NCI-H526 treated with DMSO at 0.1 percent for 48 hours (cell line): Measurements from ENCODE around the gene TMEM117.
"Not testable (repeated sequence)": the region's sequence is repeated elsewhere in the genome, so short reads cannot be mapped to it uniquely, and the experiment has no call there.

ENCODE experiments used
- DNase-seq: peaks from one replicate; lab custom pipeline; 2025; lab: John Stamatoyannopoulos, UW

TMEM117 gene

DNA sequence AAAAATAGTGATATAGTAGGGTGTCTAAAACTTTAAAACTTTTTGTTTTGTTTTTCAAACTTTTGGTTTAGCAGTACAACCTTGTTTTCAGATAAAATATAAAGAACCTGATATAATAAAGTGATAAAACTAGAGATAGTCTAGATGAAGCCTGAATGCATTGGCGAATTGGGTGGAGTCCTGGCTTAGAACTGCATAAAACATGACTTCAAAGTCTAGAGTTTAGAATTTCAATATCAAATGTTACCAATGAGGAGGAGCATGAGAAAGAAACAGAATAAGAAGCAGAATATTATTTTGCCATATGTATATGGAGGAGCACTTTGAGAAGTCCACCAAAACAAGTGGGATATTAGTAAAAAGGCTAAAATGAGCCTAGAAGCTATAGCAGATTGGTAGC, 263.6 kb downstream of the TMEM117 start:
- DNase-seq: no peak

- DNase-seq: no peak
Measured at GRCh38 chr12:44100264-44100663, 264.4 kb downstream of the TMEM117 start.

DNA sequence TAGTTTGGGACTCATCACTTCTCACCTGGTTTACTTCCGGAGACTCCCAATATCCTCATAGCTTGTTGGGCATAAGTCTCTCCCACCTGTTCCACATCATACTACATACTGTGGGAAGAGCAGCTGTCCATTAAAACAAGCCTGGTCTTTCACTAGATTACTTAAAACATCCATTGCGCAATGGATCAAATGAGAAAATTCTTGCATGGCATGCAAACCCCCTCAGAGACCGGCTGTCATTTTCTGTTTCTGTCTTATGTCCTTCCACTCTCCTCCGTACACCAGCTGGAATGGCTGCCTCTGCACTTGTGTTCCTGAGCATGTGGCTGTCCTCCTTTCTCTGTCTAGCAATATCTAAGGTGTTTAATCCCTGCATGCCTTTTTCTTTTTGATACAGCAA, 265.6 kb downstream of the TMEM117 start:
- DNase-seq: no peak

GRCh38 chr12:44114906-44115305, 279.0 kb downstream of the TMEM117 start:
- no peak for DNase-seq

- DNase-seq: no peak
Measured at GRCh38 chr12:44117337-44117736, 281.5 kb downstream of the TMEM117 start.

DNA sequence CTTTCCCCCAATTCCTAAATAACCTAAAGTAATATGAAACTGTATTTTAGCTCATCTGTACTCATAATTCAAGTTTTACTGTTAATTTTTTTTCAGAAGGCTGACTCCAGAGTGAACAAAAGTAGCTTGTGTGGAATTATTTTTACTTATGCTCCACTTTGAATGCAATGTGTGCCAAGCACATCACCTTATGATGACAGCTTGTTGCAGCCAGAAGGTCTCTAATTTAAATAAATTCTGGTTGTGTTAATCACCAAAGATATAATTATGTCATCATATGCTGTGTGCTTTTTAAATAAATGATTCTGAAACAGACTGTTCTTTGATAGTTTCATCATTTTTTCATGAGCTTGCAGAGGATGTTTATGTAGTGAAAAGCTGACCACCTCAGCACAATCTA, 283.1 kb downstream of the TMEM117 start:
- no peak for DNase-seq

- no peak for DNase-seq
Measured at GRCh38 chr12:44126806-44127205, 290.9 kb downstream of the TMEM117 start.

- no peak for DNase-seq
Measured at GRCh38 chr12:44127966-44128710, 292.3 kb downstream of the TMEM117 start.

DNA sequence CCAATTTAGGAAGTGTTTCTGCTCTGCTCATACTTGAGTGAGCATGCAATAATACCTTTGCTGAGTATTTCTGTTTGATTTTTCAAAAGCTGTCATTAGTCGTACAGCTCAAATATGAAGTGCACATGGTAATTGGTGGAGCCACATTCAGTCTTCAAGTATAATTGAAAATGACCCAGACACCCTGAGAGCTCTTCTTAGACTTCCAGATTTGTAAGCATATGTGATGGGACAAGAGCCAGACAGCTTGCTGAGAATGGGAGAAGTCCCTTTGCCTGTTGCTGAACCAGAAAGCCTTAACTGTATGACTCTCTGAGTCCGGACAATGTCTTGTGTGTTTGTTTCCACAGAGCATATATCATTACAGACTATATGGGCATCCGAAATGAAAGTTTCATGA, 307.3 kb downstream of the TMEM117 start:
- DNase-seq: no peak

- DNase-seq: no peak
Measured at GRCh38 chr12:44148936-44149335, 313.1 kb downstream of the TMEM117 start.

DNA sequence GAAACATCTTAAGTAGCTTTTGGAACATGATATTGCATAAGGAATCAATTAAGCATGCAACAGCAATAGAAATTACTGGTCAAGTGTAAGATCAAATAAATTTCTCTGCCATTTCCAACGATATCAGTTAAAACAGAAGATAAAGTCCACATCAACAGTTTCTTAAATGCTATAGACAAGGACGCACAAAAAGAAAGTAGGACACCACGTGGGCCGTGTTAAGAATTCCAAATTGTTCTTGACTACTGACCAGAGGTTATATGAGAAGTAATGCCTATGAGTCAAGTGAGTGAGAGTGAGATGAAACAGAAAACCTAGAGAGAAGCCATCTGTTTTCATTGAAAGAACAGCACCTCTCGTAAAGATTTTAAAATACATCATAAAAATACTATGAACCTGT, 318.2 kb downstream of the TMEM117 start:
- no peak for DNase-seq

- DNase-seq: no peak
Measured at GRCh38 chr12:44155358-44155757, 319.5 kb downstream of the TMEM117 start.

- no peak for DNase-seq
Measured at GRCh38 chr12:44157359-44157758, 321.5 kb downstream of the TMEM117 start.

DNA sequence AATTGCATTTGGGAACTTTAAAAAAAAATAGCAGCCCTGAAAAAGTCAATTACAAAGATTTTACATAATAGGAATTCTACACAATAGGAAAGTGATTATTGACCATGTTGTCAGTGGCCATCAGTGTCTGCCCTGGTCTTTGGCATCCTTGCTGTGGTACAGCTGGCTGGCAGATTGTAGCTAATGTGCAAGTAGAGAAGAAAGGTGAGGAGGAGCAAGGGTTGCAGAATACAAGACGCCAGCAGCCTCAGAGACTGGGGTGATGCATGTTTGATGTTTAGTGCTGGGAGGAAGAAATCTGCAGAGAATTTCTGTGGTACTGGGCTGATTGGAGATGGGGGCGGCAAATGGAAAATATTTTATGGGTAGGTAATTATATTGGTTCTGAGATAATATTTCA, 322.9 kb downstream of the TMEM117 start:
- DNase-seq: no peak

DNA sequence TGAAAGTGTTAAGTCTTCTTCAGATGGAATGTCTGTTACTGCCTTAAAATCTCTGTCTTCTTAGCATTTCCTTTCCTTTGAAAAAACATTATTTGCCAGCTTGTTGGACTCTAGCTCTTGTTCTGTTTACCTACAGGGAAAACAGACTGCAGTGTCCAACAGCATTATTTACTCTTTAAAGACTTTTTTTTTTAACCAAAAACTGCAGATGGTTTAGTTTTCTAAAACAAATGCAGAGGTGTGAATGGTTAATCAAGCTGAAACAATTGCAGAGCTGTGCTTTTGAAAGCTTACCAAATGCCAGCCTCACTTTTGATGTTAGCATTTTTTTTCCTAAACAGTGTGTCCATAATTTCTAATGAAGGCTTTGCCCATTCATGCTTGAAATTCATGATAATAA, 323.3 kb downstream of the TMEM117 start:
- no peak for DNase-seq

DNA sequence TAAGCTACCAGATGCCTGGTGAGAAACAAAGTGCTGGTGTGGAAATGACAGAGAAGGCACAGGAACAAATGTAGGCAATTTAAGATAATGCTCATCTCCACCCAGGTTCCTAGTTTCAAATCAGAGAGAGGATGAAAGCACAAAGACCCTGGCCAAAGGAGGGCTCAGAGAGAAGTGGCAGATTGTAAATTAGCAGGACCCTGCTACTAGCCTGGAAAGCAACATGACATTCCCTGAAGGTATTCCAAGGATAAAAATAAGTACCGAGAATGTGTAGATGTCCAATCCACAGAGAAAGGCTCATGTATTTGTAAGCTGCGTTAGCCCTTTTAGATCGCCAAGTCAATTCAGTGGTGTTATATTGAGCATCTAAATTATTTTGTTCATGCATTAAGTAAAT, 324.0 kb downstream of the TMEM117 start:
- no peak for DNase-seq

- DNase-seq: no peak
Measured at GRCh38 chr12:44162961-44163360, 327.1 kb downstream of the TMEM117 start.

- no peak for DNase-seq
Measured at GRCh38 chr12:44174053-44174452, 338.2 kb downstream of the TMEM117 start.

GRCh38 chr12:44184499-44185206, 348.8 kb downstream of the TMEM117 start:
- DNase-seq: no peak

DNA sequence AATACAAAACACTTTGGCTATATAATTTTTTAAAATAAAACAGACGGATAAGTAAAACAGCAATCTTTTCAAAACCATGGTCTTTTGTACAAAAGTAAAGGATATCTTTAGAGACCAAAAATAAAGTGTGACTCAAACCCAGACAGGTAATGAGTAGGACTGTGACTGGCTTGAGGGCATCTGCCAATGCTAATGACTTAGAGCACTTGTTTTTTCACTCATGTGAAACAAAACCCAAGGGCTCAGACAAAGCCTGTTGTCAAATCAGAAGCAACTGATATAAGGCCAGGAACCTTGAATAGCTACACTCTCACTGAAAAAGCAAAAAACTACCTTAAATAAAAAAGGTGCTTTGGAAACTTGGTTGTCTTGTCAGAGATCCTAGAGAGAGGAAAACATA, 357.4 kb downstream of the TMEM117 start:
- no peak for DNase-seq

DNA sequence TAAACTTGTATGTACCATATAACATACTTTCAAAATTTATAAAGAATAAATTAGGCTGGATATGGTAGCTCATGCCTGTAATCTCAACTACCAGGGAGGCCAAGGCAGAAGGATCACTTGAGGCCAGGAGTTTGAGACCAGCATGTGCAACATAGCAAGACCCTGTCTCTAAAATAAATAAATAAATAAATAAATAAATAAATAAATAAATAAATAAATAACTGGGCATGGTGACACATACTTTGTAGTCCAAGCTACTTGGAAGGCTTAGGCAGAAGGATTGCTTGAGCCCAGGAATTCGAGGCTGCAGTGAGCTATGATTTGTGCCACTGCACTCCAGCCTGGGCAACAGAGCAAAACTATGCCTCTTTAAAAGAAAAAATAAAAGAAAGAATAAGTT, 359.8 kb downstream of the TMEM117 start:
- not testable (repeated sequence) for DNase-seq

- no peak for DNase-seq
Measured at GRCh38 chr12:44206045-44206444, 370.2 kb downstream of the TMEM117 start.

GRCh38 chr12:44217146-44217883, 381.4 kb downstream of the TMEM117 start:
- no peak for DNase-seq
